ENCODE results near the gene SPDYE16. TPM values are rescaled to one million over a fixed set of nuclear protein-coding genes. Genes with fewer than 3 reads are reported as not detected.
"Not testable (repeated sequence)": the region's sequence is repeated elsewhere in the genome, so short reads cannot be mapped to it uniquely, and the experiment has no call there.

Gene SPDYE16
- total RNA-seq, 4 donors from 2014 or later, result 0.31 TPM; not detected in 3

GRCh38 chr7:76549025-76549854, 6.1 kb upstream of the SPDYE16 start:
- Histone ChIP-seq H3K27ac (peak overlapping the region; percentile 94 to 100 (median 96)), H3K4me3 (peak overlapping the region; percentile 70 to 100 (median 96))
- peak; percentile 88 to 93 for DNase-seq
- H3K36me3 ChIP-seq; in situ Hi-C loops (cut with MboI; ENCODE audit: low sequenced_read_pairs in 4 of 4); H3K9me3 ChIP-seq; intact Hi-C loops (cut with DNase I; ENCODE audit: low total_unique reads); H3K4me1 ChIP-seq; H3K27me3 ChIP-seq: not testable (repeated sequence)
- TF ChIP-seq CTCF (IDR thresholded peaks at IDR 0.05 in 4 of 5, conservative IDR thresholded peaks at IDR 0.05 in 1 of 5) (peak in 2 of 5 experiments; percentile 10 to 12), POLR2A (IDR thresholded peaks at IDR 0.05) (peak; percentile 65 to 67)
- ATAC-seq, result peak; percentile 99 to 100

DNA sequence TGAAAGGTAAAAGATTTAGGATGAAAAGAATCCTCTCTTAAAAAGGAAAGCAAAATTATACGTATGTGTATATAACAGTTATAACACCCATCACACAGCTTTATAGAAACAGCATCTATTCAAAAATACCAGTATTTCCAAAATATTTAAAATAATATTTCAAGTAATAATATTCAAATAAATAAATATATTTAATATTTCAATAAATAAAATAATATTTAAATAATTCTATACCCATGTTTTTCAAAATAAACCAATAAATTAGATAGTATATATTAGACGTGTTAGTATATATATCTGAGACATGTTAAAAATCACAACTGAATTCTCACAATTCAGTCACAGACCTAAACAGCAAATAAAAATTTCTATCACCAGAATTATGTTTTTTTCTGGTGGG, 11.5 kb downstream of the SPDYE16 start:
- H3K36me3 ChIP-seq; ATAC-seq; H3K27me3 ChIP-seq; H3K27ac ChIP-seq; in situ Hi-C loops (cut with MboI; ENCODE audit: low sequenced_read_pairs in 4 of 4); H3K9me3 ChIP-seq; DNase-seq; intact Hi-C loops (cut with DNase I; ENCODE audit: low total_unique reads); H3K4me3 ChIP-seq; H3K4me1 ChIP-seq: not testable (repeated sequence)

GRCh38 chr7:76526183-76526582, 16.9 kb downstream of the SPDYE16 start:
- H3K27me3 ChIP-seq; H3K36me3 ChIP-seq; DNase-seq; intact Hi-C loops (cut with DNase I; ENCODE audit: low total_unique reads); H3K4me3 ChIP-seq; H3K4me1 ChIP-seq; in situ Hi-C loops (cut with MboI; ENCODE audit: low sequenced_read_pairs in 4 of 4); H3K27ac ChIP-seq; ATAC-seq; H3K9me3 ChIP-seq: not testable (repeated sequence)

- H3K36me3 ChIP-seq; ATAC-seq; H3K27me3 ChIP-seq; H3K27ac ChIP-seq; intact Hi-C loops (cut with DNase I; ENCODE audit: low total_unique reads); in situ Hi-C loops (cut with MboI; ENCODE audit: low sequenced_read_pairs in 4 of 4); H3K4me1 ChIP-seq; H3K4me3 ChIP-seq; DNase-seq; H3K9me3 ChIP-seq: not testable (repeated sequence)
Observed at GRCh38 chr7:76516932-76517331, 26.2 kb downstream of the SPDYE16 start.

DNA sequence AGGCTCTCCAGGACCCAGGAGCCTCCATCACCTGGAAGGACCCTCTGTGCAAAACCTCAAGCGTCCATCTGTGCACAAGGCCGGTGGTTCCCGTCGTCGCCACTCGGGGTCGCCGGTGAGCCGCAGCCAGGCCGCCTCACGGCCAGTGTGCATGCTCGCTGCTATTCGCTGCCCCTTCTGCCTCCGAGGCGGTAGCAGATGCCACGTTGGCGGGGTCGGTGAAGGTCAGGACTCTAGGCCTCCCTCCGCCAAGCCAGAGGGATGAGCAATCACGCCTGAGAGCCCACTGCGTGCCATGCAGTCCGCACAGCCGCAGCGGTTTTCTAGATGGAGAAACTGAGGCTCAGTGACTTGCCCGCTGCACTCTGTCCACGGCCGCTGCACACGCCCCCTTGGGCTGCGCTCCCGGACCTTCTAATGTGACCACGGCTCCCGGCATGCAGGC, 27.1 kb downstream of the SPDYE16 start:
- Histone ChIP-seq H3K9me3 (no peaks in the 10 kb centered on the region), H3K4me1 (no peaks in the 10 kb centered on the region), H3K27ac (no peak overlapping the region), H3K36me3 (no peaks in the 10 kb centered on the region), H3K27me3 (no peaks in the 10 kb centered on the region), H3K4me3 (no peak overlapping the region)
- DNase-seq (no peak), ATAC-seq (peak in 1 of 2 donors; percentile 76)
- TF ChIP-seq CTCF (IDR thresholded peaks at IDR 0.05 in 4 of 5, conservative IDR thresholded peaks at IDR 0.05 in 1 of 5), result peak in 2 of 5 experiments; percentile 67 to 86
- TF ChIP-seq POLR2A (IDR thresholded peaks at IDR 0.05), result no peak
- in situ Hi-C loops (cut with MboI; ENCODE audit: low sequenced_read_pairs in 4 of 4), result no loop called here
- intact Hi-C loops (cut with DNase I; ENCODE audit: low total_unique reads), result no loop called here

DNA sequence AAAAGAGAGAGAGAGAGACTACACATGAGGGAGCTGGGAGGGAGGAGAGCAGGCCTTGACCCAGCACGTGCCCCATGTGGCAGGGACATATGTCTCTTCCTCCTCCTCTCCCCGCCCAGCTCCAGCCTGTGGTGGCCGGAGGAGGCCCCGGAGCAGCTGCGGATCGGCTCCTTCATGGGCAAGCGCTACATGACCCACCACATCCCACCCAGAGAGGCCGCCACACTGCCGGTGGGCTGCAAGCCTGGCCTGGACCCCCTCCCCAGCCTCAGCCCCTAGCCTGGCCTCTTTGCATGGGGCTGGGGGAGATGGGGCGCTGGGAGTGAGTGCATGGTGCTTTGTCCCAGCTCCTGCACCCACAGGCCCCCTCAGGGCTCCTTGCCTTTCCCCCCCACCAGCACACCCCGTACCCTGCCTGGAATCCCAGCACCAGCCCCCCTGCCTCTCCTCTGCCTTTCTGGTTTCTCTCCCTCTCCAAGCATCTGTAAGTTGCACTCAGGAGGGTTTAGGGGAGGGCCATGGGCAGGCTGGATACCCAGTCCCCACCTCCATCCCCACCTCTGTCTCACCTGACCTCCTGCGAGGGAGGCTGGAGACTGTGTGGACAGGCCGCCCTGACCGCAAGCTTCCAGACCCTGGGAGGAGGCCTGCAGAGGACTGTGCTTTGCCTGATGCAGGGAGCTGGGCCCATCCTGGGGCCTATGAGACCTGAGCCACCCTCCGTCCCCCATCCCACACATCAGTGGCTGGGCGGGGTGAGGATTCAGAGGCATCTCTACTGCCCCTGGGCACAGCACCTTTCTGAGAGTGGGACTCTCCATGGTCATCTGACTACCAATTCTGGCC, 27.9 kb downstream of the SPDYE16 start:
- Histone ChIP-seq H3K9me3 (no peaks in the 10 kb centered on the region), H3K4me1 (no peaks in the 10 kb centered on the region), H3K36me3 (no peaks in the 10 kb centered on the region), H3K4me3 (no peak overlapping the region), H3K27ac (no peak overlapping the region), H3K27me3 (no peaks in the 10 kb centered on the region)
- TF ChIP-seq POLR2A (IDR thresholded peaks at IDR 0.05) (no peak), CTCF (IDR thresholded peaks at IDR 0.05 in 4 of 5, conservative IDR thresholded peaks at IDR 0.05 in 1 of 5) (no peak)
- in situ Hi-C loops (cut with MboI; ENCODE audit: low sequenced_read_pairs in 4 of 4) (no loop called here), intact Hi-C loops (cut with DNase I; ENCODE audit: low total_unique reads) (no loop called here)
- DNase-seq, result no peak
- no peak for ATAC-seq

Measured in gastrocnemius medialis (tissue), 4 donors.